SK-N-SH treated with all-trans-retinoic acid at 6 μM for 48 hours (cell line): Measurements from ENCODE around the gene TAF5.
"Not testable (repeated sequence)": the region's sequence is repeated elsewhere in the genome, so short reads cannot be mapped to it uniquely, and the experiment has no call there.

Experiments used
- ATAC-seq: fragments of 200-7000 bp; cut with Tn5 transposase; 3 replicates; pipeline ENCODE4 v1.9.1; 2020; ENCODE audit warnings: mild to moderate bottlenecking, moderate library complexity
- ARNTL ChIP-seq: fragments of 450-650 bp; formaldehyde crosslinking; IDR thresholded peaks from 2 replicates; pipeline ENCODE4 v1.5.0; 2020; ENCODE audit warnings: low read depth, mild to moderate bottlenecking, moderate library complexity, borderline replicate concordance
- BACH2 ChIP-seq: fragments of 250-450 bp; sonication (Bioruptor Pico); IDR thresholded peaks from 2 replicates; pipeline ENCODE4 v1.9.0; 2021; ENCODE audit warnings: mild to moderate bottlenecking, borderline replicate concordance
- CSDC2 ChIP-seq: fragments of 250-450 bp; sonication (Bioruptor Pico); IDR thresholded peaks from 2 replicates; pipeline ENCODE4 v1.5.0; 2020; ENCODE audit warnings: mild to moderate bottlenecking, moderate library complexity
- GLIS3 ChIP-seq: fragments of 250-450 bp; sonication (Bioruptor Pico); IDR thresholded peaks from 2 replicates; pipeline ENCODE4 v1.5.0; 2020; ENCODE audit warnings: mild to moderate bottlenecking, moderate library complexity
- ISL1 ChIP-seq: fragments of 250-450 bp; sonication (Bioruptor Pico); IDR thresholded peaks from 2 replicates; pipeline ENCODE4 v2.1.2; 2022; ENCODE audit warnings: mild to moderate bottlenecking, moderate library complexity
- OSR1 ChIP-seq: fragments of 250-450 bp; sonication (Bioruptor Pico); IDR thresholded peaks from 2 replicates; pipeline ENCODE4 v1.8.0; 2022; ENCODE audit warnings: moderate library complexity, mild to moderate bottlenecking, inconsistent platforms
- PPARA ChIP-seq: fragments of 250-450 bp; sonication (Bioruptor Pico); IDR thresholded peaks from 2 replicates; pipeline ENCODE4 v1.5.0; 2020; ENCODE audit warnings: mild to moderate bottlenecking, borderline replicate concordance
- RARB ChIP-seq: fragments of 250-450 bp; sonication (Bioruptor Pico); IDR thresholded peaks from 2 replicates; pipeline ENCODE4 v1.8.0; 2021; ENCODE audit warnings: mild to moderate bottlenecking, moderate library complexity
- SNAI2 ChIP-seq: fragments of 250-450 bp; sonication (Bioruptor Pico); IDR thresholded peaks from 2 replicates; pipeline ENCODE4 v1.5.0; 2020; ENCODE audit warnings: mild to moderate bottlenecking, moderate library complexity
- TCF4 ChIP-seq: fragments of 250-450 bp; sonication (Bioruptor Pico); IDR thresholded peaks from 2 replicates; pipeline ENCODE4 v1.8.0; 2021; ENCODE audit warnings: mild to moderate bottlenecking, moderate library complexity, borderline replicate concordance
- TOX ChIP-seq: fragments of 250-450 bp; sonication (Bioruptor Pico); IDR thresholded peaks from 2 replicates; pipeline ENCODE4 v1.8.0; 2021; ENCODE audit warnings: mild to moderate bottlenecking, moderate library complexity, borderline replicate concordance
- TSHZ2 ChIP-seq: fragments of 250-450 bp; sonication (Bioruptor Pico); IDR thresholded peaks from 2 replicates; pipeline ENCODE4 v1.5.0; 2020; ENCODE audit warnings: mild to moderate bottlenecking, moderate library complexity
- ZC3H10 ChIP-seq: fragments of 250-450 bp; sonication (Bioruptor Pico); IDR thresholded peaks from 2 replicates; pipeline ENCODE4 v1.5.1; 2021; ENCODE audit warnings: mild to moderate bottlenecking, moderate library complexity
- ZFP3 ChIP-seq: fragments of 250-450 bp; sonication (Bioruptor Pico); IDR thresholded peaks from 2 replicates; pipeline ENCODE4 v1.5.0; 2020; ENCODE audit warnings: mild to moderate bottlenecking, moderate library complexity
- ZFP30 ChIP-seq: fragments of 450-650 bp; formaldehyde crosslinking; IDR thresholded peaks from 2 replicates; pipeline ENCODE4 v1.5.0; 2022; ENCODE audit warnings: mild to moderate bottlenecking, moderate library complexity
- ZNF70 ChIP-seq: fragments of 450-650 bp; formaldehyde crosslinking; IDR thresholded peaks from 2 replicates; pipeline ENCODE4 v1.5.0; 2020; ENCODE audit warnings: mild to moderate bottlenecking, moderate library complexity
- TF ChIP-seq, protein P1 (sequence below): fragments of 250-450 bp; sonication (Bioruptor Pico); IDR thresholded peaks from 2 replicates; pipeline ENCODE4 v1.8.0; 2020; ENCODE audit warnings: mild to moderate bottlenecking, moderate library complexity, borderline replicate concordance
- TF ChIP-seq, protein P2 (sequence below): fragments of 250-450 bp; sonication (Bioruptor Pico); IDR thresholded peaks from 2 replicates; pipeline ENCODE4 v1.5.1; 2020; ENCODE audit warnings: low read depth, mild to moderate bottlenecking, moderate library complexity
- TF ChIP-seq, protein P3 (sequence below): fragments of 250-450 bp; sonication (Bioruptor Pico); IDR thresholded peaks from 2 replicates; pipeline ENCODE4 v1.5.1; 2021; ENCODE audit warnings: mild to moderate bottlenecking, moderate library complexity
- TF ChIP-seq, protein P4 (sequence below): fragments of 250-450 bp; sonication (Bioruptor Pico); IDR thresholded peaks from 2 replicates; pipeline ENCODE4 v1.8.0; 2021; ENCODE audit warnings: low read depth, mild to moderate bottlenecking, moderate library complexity, borderline replicate concordance

The TAF5 gene

DNA sequence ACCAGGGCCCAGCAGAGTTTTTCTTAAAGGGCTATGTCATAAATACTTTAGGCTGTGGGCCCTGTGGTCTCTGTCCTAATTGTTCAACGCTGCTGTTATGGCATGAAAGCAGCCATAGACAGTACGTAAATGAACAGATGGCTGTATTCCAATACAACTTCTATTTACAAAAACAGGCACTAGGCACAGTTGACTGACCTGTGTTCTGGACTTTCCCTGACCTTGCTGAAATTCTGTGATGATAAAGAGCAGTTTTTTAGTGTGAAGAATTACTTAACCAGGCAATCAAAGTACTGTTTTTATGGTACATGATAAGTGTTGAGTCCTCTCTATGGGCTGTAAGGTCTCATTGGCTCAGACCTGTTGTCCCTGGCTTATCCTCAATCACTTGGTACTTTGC is 45.8 kb downstream of the TAF5 start:
- TF ChIP-seq ISL1 (no peak), CSDC2 (CRISPR knock-in tag) (no peak), SNAI2 (no peak), OSR1 (CRISPR knock-in tag) (no peak), ZFP3 (CRISPR knock-in tag) (no peak), ZFP30 (CRISPR knock-in tag) (no peak), TCF4 (CRISPR knock-in tag) (no peak), ZNF70 (no peak), TSHZ2 (CRISPR knock-in tag) (no peak), PPARA (CRISPR knock-in tag) (no peak), GLIS3 (CRISPR knock-in tag) (no peak), TOX (CRISPR knock-in tag) (no peak)
- TF ChIP-seq, protein P1, sequence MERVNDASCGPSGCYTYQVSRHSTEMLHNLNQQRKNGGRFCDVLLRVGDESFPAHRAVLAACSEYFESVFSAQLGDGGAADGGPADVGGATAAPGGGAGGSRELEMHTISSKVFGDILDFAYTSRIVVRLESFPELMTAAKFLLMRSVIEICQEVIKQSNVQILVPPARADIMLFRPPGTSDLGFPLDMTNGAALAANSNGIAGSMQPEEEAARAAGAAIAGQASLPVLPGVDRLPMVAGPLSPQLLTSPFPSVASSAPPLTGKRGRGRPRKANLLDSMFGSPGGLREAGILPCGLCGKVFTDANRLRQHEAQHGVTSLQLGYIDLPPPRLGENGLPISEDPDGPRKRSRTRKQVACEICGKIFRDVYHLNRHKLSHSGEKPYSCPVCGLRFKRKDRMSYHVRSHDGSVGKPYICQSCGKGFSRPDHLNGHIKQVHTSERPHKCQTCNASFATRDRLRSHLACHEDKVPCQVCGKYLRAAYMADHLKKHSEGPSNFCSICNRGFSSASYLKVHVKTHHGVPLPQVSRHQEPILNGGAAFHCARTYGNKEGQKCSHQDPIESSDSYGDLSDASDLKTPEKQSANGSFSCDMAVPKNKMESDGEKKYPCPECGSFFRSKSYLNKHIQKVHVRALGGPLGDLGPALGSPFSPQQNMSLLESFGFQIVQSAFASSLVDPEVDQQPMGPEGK (CRISPR knock-in tag), result no peak
- TF ChIP-seq, protein P2, sequence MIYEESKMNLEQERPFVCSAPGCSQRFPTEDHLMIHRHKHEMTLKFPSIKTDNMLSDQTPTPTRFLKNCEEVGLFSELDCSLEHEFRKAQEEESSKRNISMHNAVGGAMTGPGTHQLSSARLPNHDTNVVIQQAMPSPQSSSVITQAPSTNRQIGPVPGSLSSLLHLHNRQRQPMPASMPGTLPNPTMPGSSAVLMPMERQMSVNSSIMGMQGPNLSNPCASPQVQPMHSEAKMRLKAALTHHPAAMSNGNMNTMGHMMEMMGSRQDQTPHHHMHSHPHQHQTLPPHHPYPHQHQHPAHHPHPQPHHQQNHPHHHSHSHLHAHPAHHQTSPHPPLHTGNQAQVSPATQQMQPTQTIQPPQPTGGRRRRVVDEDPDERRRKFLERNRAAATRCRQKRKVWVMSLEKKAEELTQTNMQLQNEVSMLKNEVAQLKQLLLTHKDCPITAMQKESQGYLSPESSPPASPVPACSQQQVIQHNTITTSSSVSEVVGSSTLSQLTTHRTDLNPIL, result no peak
- TF ChIP-seq, protein P3, sequence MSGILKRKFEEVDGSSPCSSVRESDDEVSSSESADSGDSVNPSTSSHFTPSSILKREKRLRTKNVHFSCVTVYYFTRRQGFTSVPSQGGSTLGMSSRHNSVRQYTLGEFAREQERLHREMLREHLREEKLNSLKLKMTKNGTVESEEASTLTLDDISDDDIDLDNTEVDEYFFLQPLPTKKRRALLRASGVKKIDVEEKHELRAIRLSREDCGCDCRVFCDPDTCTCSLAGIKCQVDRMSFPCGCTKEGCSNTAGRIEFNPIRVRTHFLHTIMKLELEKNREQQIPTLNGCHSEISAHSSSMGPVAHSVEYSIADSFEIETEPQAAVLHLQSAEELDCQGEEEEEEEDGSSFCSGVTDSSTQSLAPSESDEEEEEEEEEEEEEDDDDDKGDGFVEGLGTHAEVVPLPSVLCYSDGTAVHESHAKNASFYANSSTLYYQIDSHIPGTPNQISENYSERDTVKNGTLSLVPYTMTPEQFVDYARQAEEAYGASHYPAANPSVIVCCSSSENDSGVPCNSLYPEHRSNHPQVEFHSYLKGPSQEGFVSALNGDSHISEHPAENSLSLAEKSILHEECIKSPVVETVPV, result no peak
- ATAC-seq, result no peak

DNA sequence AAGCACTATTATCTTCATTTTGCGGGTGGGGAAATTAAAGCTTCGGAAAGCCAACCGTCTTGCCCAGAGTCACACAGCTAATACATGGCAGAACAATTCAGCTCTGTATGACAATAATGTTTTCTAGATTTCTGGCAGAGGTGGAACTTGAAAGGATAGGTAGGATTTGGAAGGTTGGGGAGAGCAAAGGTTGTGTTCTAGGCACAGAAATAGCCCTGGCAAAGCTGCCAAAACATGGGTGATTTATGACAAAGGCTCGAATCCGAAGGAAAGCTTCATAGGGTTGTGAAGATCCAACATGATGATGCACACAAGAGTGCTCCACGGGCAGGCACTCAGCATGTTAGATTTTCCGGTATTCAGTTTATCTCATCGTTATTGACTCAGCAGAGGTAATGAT is 47.8 kb downstream of the TAF5 start:
- no peak for ATAC-seq
- TF ChIP-seq, protein P4, sequence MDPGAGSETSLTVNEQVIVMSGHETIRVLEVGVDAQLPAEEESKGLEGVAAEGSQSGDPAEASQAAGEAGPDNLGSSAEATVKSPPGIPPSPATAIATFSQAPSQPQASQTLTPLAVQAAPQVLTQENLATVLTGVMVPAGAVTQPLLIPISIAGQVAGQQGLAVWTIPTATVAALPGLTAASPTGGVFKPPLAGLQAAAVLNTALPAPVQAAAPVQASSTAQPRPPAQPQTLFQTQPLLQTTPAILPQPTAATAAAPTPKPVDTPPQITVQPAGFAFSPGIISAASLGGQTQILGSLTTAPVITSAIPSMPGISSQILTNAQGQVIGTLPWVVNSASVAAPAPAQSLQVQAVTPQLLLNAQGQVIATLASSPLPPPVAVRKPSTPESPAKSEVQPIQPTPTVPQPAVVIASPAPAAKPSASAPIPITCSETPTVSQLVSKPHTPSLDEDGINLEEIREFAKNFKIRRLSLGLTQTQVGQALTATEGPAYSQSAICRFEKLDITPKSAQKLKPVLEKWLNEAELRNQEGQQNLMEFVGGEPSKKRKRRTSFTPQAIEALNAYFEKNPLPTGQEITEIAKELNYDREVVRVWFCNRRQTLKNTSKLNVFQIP (CRISPR knock-in tag), result no peak
- TF ChIP-seq ZC3H10 (CRISPR knock-in tag) (no peak), ARNTL (CRISPR knock-in tag) (no peak), CSDC2 (CRISPR knock-in tag) (no peak)

- ATAC-seq, result peak; percentile 79
- no peak for TF ChIP-seq CSDC2 (CRISPR knock-in tag)
- no peak for TF ChIP-seq ZNF70
- TF ChIP-seq RARB (CRISPR knock-in tag), result no peak
- TF ChIP-seq ZC3H10 (CRISPR knock-in tag), result no peak
- TF ChIP-seq BACH2, result no peak
Observed at GRCh38 chr10:103416436-103417147, 48.8 kb downstream of the TAF5 start.

DNA sequence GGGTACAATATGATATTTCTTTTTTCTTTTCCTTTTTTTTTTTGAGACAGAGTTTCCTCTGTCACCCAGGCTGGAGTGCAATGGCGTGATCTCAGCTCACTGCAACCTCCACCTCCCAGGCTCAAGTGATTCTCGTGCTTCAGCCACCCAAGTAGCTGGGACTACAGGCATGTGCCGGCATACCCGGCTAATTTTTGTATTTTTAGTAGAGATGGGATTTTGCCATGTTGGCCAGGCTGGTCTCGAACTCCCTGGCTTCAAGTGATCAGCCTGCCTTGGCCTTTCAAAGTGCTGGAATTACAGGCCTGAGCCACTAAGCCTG is 49.3 kb downstream of the TAF5 start:
- ATAC-seq, result not testable (repeated sequence)
